Neural progenitor cell (in vitro differentiated cells): ENCODE measurements around the gene NEAT1. TPM values are rescaled to one million over a fixed set of nuclear protein-coding genes. Genes with fewer than 3 reads are reported as not detected.

Experiments used
- DNase-seq: peaks from one replicate; pipeline ENCODE4 v3.0.0-alpha.2; 2016; ENCODE audit warnings: low spot score
- H2AFZ ChIP-seq: fragments of 200-600 bp; sonication (generic); replicated peaks from 2 replicates; pipeline ENCODE4 v1.6.1; 2016; ENCODE audit warnings: antibody characterized with exemption
- H3F3A ChIP-seq: fragments of 200-600 bp; sonication (generic); 2 replicates; pipeline ENCODE4 v1.6.1; 2016; ENCODE audit warnings: antibody characterized with exemption, low read depth
- H3K27ac ChIP-seq: fragments of 200-600 bp; sonication (generic); 2 replicates; pipeline ENCODE4 v1.5.1; 2016; ENCODE audit warnings: mild to moderate bottlenecking
- H3K27me3 ChIP-seq: fragments of 200-600 bp; sonication (generic); 2 replicates; pipeline ENCODE4 v1.6.1; 2016; ENCODE audit warnings: mild to moderate bottlenecking, moderate library complexity
- H3K36me3 ChIP-seq: fragments of 200-600 bp; sonication (generic); 2 replicates; pipeline ENCODE4 v1.5.1; 2016
- H3K4me1 ChIP-seq: fragments of 200-600 bp; sonication (generic); 2 replicates; pipeline ENCODE4 v1.6.1; 2016; ENCODE audit warnings: mixed run types
- H3K4me2 ChIP-seq: fragments of 200-600 bp; sonication (generic); 2 replicates; pipeline ENCODE4 v1.6.1; 2016
- H3K4me3 ChIP-seq: fragments of 200-600 bp; sonication (generic); 2 replicates; pipeline ENCODE4 v1.5.1; 2016
- H3K79me2 ChIP-seq: fragments of 200-600 bp; sonication (generic); 2 replicates; pipeline ENCODE4 v1.6.1; 2016; ENCODE audit warnings: low read depth
- H3K9ac ChIP-seq: fragments of 200-600 bp; sonication (generic); 2 replicates; pipeline ENCODE4 v1.6.1; 2016
- H3K9me3 ChIP-seq: fragments of 200-600 bp; sonication (generic); 2 replicates; pipeline ENCODE4 v1.5.1; 2016; ENCODE audit warnings: low read depth
- H4K20me1 ChIP-seq: fragments of 200-600 bp; sonication (generic); 2 replicates; pipeline ENCODE4 v1.6.1; 2016; ENCODE audit warnings: low read depth
- H3K27ac Mint-ChIP-seq: 3 replicates; pipeline ENCODE4 v1.8.0; 2021; ENCODE audit warnings: mixed read lengths
- H3K27me3 Mint-ChIP-seq: 2 replicates; pipeline ENCODE4 v1.8.0; 2022; ENCODE audit warnings: low read depth, mild to moderate bottlenecking, inconsistent platforms, moderate library complexity, mixed read lengths; ENCODE audit not compliant: insufficient read depth
- H3K36me3 Mint-ChIP-seq: 3 replicates; pipeline ENCODE4 v1.8.0; 2021; ENCODE audit warnings: mixed read lengths
- H3K4me1 Mint-ChIP-seq: 3 replicates; pipeline ENCODE4 v1.8.0; 2021; ENCODE audit warnings: mixed read lengths
- H3K4me3 Mint-ChIP-seq: 3 replicates; pipeline ENCODE4 v1.8.0; 2021; ENCODE audit warnings: mild to moderate bottlenecking, moderate library complexity, mixed read lengths
- H3K9me3 Mint-ChIP-seq: 3 replicates; pipeline ENCODE4 v1.8.0; 2020; ENCODE audit warnings: mixed read lengths
- EZH2 ChIP-seq: fragments of 200-600 bp; sonication (generic); IDR thresholded peaks from 2 replicates; pipeline ENCODE4 v1.6.1; 2017; ENCODE audit warnings: antibody characterized with exemption, mild to moderate bottlenecking, moderate library complexity
- EZH2phosphoT487 ChIP-seq: fragments of 200-600 bp; sonication (generic); IDR thresholded peaks from 2 replicates; pipeline ENCODE4 v1.6.1; 2017; ENCODE audit warnings: antibody characterized with exemption
- microRNA counts: library from miRNA; unstranded; fragments of <30 nt; microRNA quantifications from one replicate; lab custom pipeline; 2016
- small RNA-seq: library from RNA; depleted of rRNA; stranded (forward); fragments of <200 nt; gene quantifications from one replicate; pipeline ENCODE3, GENCODE V24; 2015
- total RNA-seq: library from RNA; depleted of rRNA; stranded (reverse); fragments of >200 nt; gene quantifications from 2 replicates; pipeline ENCODE4 v1.2.3, GENCODE V29; 2015; ENCODE audit warnings: low replicate concordance
- TF ChIP-seq, protein P1 (sequence below): fragments of 200-600 bp; sonication (generic); IDR thresholded peaks from 2 replicates; pipeline ENCODE4 v1.5.1; 2017; ENCODE audit warnings: antibody characterized with exemption, mild to moderate bottlenecking

Gene NEAT1
- total RNA-seq, 1 donor from 2014 or later, result 4.0 TPM

DNA sequence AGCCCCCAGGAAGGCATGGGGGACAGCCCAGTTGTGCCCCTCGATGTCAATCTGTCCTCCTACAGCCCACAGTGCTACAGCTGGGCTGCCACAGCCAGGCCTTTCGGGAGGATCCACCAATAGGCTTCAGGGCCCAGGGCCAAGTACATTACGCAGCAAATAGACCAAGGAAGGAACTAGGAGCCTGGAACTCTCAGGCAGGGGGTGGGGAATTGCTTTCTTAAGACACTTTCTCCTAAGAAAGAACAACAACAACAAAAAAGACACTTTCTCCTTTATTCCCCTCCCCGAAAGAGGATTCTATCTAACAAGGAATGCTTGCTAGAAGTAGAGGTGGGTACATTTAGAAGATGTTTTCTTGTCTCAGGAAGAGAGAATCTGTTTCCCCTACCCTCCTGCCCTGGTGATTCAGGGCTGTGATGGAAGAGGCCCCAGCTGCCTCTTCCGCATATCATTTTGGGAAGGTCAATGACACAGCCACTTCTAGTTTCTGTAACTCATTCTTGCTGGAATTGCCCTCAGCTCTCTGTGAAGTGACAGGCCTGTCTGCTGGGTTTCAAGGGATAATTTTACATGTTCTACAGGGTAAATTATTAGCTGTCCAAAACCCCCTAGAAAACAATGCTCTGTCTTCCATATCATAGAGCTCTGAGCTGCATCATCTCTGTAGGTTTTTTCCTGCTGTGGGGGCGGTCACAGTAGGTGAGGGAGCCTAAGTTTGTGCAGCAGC lies 70.2 kb downstream of the NEAT1 start:
- H3K9me3 Mint-ChIP-seq, result no peaks in the 10 kb centered on the region
- no peak for TF ChIP-seq EZH2phosphoT487
- TF ChIP-seq, protein P1, sequence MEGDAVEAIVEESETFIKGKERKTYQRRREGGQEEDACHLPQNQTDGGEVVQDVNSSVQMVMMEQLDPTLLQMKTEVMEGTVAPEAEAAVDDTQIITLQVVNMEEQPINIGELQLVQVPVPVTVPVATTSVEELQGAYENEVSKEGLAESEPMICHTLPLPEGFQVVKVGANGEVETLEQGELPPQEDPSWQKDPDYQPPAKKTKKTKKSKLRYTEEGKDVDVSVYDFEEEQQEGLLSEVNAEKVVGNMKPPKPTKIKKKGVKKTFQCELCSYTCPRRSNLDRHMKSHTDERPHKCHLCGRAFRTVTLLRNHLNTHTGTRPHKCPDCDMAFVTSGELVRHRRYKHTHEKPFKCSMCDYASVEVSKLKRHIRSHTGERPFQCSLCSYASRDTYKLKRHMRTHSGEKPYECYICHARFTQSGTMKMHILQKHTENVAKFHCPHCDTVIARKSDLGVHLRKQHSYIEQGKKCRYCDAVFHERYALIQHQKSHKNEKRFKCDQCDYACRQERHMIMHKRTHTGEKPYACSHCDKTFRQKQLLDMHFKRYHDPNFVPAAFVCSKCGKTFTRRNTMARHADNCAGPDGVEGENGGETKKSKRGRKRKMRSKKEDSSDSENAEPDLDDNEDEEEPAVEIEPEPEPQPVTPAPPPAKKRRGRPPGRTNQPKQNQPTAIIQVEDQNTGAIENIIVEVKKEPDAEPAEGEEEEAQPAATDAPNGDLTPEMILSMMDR, result no peak
- TF ChIP-seq EZH2, result no peak
- Histone ChIP-seq H3K27ac (no peak overlapping the region), H3K79me2 (peaks cover 95% of the 10 kb centered on the region), H3K36me3 (no peaks in the 10 kb centered on the region), H3F3A (peaks cover 68% of the 10 kb centered on the region), H3K4me1 (peaks cover 73% of the 10 kb centered on the region), H3K4me2 (peak overlapping the region; percentile 48), H3K9ac (no peak overlapping the region), H3K27me3 (no peaks in the 10 kb centered on the region), H3K4me3 (no peak overlapping the region), H2AFZ (no peak overlapping the region), H3K9me3 (no peaks in the 10 kb centered on the region), H4K20me1 (no peaks in the 10 kb centered on the region)
- no peak for DNase-seq
- peak overlapping the region; percentile 100 for H3K27ac Mint-ChIP-seq
- peaks cover 4% of the 10 kb centered on the region for H3K27me3 Mint-ChIP-seq
- H3K36me3 Mint-ChIP-seq, result no peaks in the 10 kb centered on the region
- H3K4me1 Mint-ChIP-seq, result peaks cover 84% of the 10 kb centered on the region
- peak overlapping the region; percentile 82 for H3K4me3 Mint-ChIP-seq

DNA sequence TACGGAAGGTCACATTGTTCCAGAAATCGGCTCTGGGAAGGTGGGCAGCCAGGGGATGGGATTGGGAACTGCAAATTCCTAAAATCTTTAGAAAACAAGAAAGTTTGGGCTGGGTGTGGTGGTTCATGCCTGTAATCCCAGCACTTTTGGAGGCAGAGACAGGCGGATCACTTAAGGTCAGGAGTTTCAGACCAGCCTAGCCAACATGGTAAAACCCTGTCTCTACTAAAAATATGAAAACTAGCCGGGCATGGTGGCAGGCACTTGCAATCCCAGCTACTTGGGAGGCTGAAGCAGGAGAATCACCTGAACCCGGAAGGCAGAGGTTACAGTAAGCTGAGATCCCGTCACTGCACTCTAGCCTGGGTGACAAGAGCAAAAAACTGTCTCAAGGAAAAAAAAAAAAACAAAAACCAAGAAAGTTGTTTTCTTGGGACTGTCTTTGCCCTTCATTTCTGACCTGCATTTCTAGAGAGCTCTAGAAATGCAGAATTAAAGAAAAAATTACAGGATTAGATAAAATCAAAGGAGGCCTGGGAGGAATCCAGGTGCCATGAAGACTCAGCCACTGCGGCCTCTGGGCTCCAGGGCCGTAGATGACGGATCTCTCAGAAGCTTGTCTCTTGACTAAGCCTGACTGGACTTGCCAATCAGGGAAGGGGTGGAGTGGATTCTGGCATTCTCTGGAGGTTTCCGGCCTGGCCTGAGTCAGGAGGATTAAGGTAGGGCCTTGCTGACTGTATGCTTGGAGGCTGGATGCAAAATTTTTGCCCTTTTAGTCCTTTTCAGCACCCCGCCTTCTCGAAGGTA lies 71.0 kb downstream of the NEAT1 start:
- H3K9ac ChIP-seq, result no peak overlapping the region
- peaks cover 68% of the 10 kb centered on the region for H3F3A ChIP-seq
- H2AFZ ChIP-seq, result no peak overlapping the region
- H4K20me1 ChIP-seq, result no peaks in the 10 kb centered on the region
- H3K27ac ChIP-seq, result peak overlapping the region; percentile 66
- H3K4me3 ChIP-seq, result no peak overlapping the region
- Mint-ChIP-seq H3K36me3 (no peaks in the 10 kb centered on the region), H3K27me3 (peaks cover 4% of the 10 kb centered on the region), H3K9me3 (no peaks in the 10 kb centered on the region), H3K4me1 (peaks cover 77% of the 10 kb centered on the region), H3K4me3 (peak overlapping the region; percentile 82), H3K27ac (peak overlapping the region; percentile 100)
- H3K9me3 ChIP-seq, result no peaks in the 10 kb centered on the region
- H3K79me2 ChIP-seq, result peaks cover 97% of the 10 kb centered on the region
- H3K36me3 ChIP-seq, result no peaks in the 10 kb centered on the region
- no peaks in the 10 kb centered on the region for H3K27me3 ChIP-seq
- DNase-seq, result peak; percentile 78
- peak overlapping the region; percentile 48 for H3K4me2 ChIP-seq
- TF ChIP-seq, protein P1, result no peak
- TF ChIP-seq EZH2phosphoT487 (no peak), EZH2 (no peak)
- peaks cover 65% of the 10 kb centered on the region for H3K4me1 ChIP-seq

MicroRNA genes within 50 kb of the gene (microRNA counts, 767-probe panel; counts per million panel counts)
- 460 counts per million, percentile 90 among the panel's probes with 10 or more counts for microRNA hsa-miR-612 (lab: Ali Mortazavi, UCI)

Small RNA genes within 50 kb of the gene (small RNA-seq; reads per million reads assigned to genes)
- not detected for gene RF01684

Other genes with a start within 250 kb of the NEAT1 start
- 24.3 and 57.3 TPM in 2 replicates for gene CAPN1, start 240.9 kb upstream of the NEAT1 start, total RNA-seq
- 33.3 and 47.7 TPM in 2 replicates for gene POLA2, start 160.8 kb upstream of the NEAT1 start, total RNA-seq
- 0.11 and 0.87 TPM in 2 replicates for gene CDC42EP2, start 107.9 kb upstream of the NEAT1 start, total RNA-seq
- 63.3 and 72.1 TPM in 2 replicates for gene DPF2, start 88.9 kb upstream of the NEAT1 start, total RNA-seq
- gene TIGD3, start 68.0 kb upstream of the NEAT1 start, total RNA-seq, result 2.5 and 4.3 TPM in 2 replicates
- gene SLC25A45, start 40.2 kb upstream of the NEAT1 start, total RNA-seq, result 0.47 and 1.2 TPM in 2 replicates
- 5.8 and 28.3 TPM in 2 replicates for gene FRMD8, start 36.2 kb upstream of the NEAT1 start, total RNA-seq
- gene MALAT1, start 76.2 kb downstream of the NEAT1 start, total RNA-seq, result 5,397 and 9,030 TPM in 2 replicates
- gene SCYL1, start 102.3 kb downstream of the NEAT1 start, total RNA-seq, result 16.9 and 45.2 TPM in 2 replicates
- 1.2 and 6.1 TPM in 2 replicates for gene LTBP3, start 135.6 kb downstream of the NEAT1 start, total RNA-seq
- gene ZNRD2, start 147.7 kb downstream of the NEAT1 start, total RNA-seq, result 15.5 and 34.0 TPM in 2 replicates
- 11.7 and 27.8 TPM in 2 replicates for gene FAM89B, start 149.7 kb downstream of the NEAT1 start, total RNA-seq
- 4.7 and 5.1 TPM in 2 replicates for gene EHBP1L1, start 153.3 kb downstream of the NEAT1 start, total RNA-seq
- 0.34 TPM in 1 of 2 replicates, not detected in the other for gene KCNK7, start 173.0 kb downstream of the NEAT1 start, total RNA-seq
- gene MAP3K11, start 191.4 kb downstream of the NEAT1 start, total RNA-seq, result 9.9 and 42.0 TPM in 2 replicates
- 6.6 and 19.3 TPM in 2 replicates for gene PCNX3, start 193.0 kb downstream of the NEAT1 start, total RNA-seq
- 4.7 and 16.4 TPM in 2 replicates for gene SIPA1, start 215.3 kb downstream of the NEAT1 start, total RNA-seq
- gene RELA, start 240.1 kb downstream of the NEAT1 start, total RNA-seq, result 11.0 and 14.7 TPM in 2 replicates